GM12878 (cell line): ENCODE measurements around the gene TRAF7. TPM values are rescaled to one million over a fixed set of nuclear protein-coding genes. Genes with fewer than 3 reads are reported as not detected.

Experiments
- ATAC-seq: fragments of 200-7000 bp; cut with Tn5 transposase; 3 replicates; pipeline ENCODE4 v1.9.1; 2020; ENCODE audit warnings: mild to moderate bottlenecking, moderate library complexity
- BruUV-seq: library from RNA; stranded (reverse); fragments of 400-500 nt; replicated peaks from 2 replicates; lab custom pipeline; 2021; lab: Mats Ljungman, UMichigan
- CTCF ChIA-PET: fragments of 300-600 bp; sonication (Branson Sonifier 250); formaldehyde crosslinking; extraction: SDS; loops from one replicate; lab custom pipeline; 2021; ENCODE audit warnings: inconsistent platforms; lab: Yijun Ruan, JAX
- POLR2A ChIA-PET: fragments of 350-600 bp; formaldehyde crosslinking; extraction: SDS; loops from one replicate; lab custom pipeline; 2021; ENCODE audit warnings: inconsistent platforms; lab: Charles Lee
- RAD21 ChIA-PET: fragments of 300-600 bp; sonication (Branson Sonifier 250); formaldehyde crosslinking; loops from one replicate; lab custom pipeline; 2023; ENCODE audit warnings: antibody characterized with exemption; ENCODE audit not compliant: unreplicated experiment; lab: Charles Lee
- SMC1A ChIA-PET: fragments of 300-600 bp; sonication (Branson Sonifier 250); formaldehyde crosslinking; loops from one replicate; lab custom pipeline; 2023; ENCODE audit not compliant: unreplicated experiment, uncharacterized antibody; lab: Charles Lee
- DNase-seq: peaks from one replicate; pipeline ENCODE4 v3.0.0-alpha.2; 2011; ENCODE audit warnings: low read depth, low spot score
- FAIRE-seq: peaks from 3 replicates; lab custom pipeline; 2011; peaks lifted over from hg19 to GRCh38; lab: Jason Lieb, UNC
- H2AFZ ChIP-seq: 2 replicates; pipeline ENCODE4 v1.6.0; 2011; ENCODE audit warnings: low read depth, low read length, control low read depth; ENCODE audit not compliant: control insufficient read depth
- H3K27ac ChIP-seq: 2 replicates; pipeline ENCODE4 v1.5.1; 2011; ENCODE audit warnings: control low read depth; ENCODE audit not compliant: control insufficient read depth, insufficient read depth
- H3K27me3 ChIP-seq, 2 experiments: replicated peaks in 1 of 2; 2 replicates each; pipeline versions ENCODE4 v1.6.0 to v1.6.1; 2011; ENCODE audit warnings: low read length in 1 of 2; ENCODE audit not compliant: control insufficient read depth in 2 of 2, insufficient read depth in 2 of 2
- H3K36me3 ChIP-seq, 2 experiments: 2 replicates each; pipeline ENCODE4 v1.5.1; 2011; ENCODE audit warnings: low read length in 1 of 2; ENCODE audit not compliant: control insufficient read depth in 2 of 2, insufficient read depth in 2 of 2
- H3K4me1 ChIP-seq: 2 replicates; pipeline ENCODE4 v1.6.1; 2011; ENCODE audit warnings: mild to moderate bottlenecking, low read length, moderate library complexity, mixed read lengths; ENCODE audit not compliant: control insufficient read depth, insufficient read depth
- H3K4me2 ChIP-seq: 2 replicates; pipeline ENCODE4 v1.6.0; 2011; ENCODE audit warnings: control low read depth; ENCODE audit not compliant: control insufficient read depth, insufficient read depth
- H3K4me3 ChIP-seq: fragments of 200-600 bp; sonication (generic); 2 replicates; pipeline ENCODE4 v1.5.1; 2016
- H3K79me2 ChIP-seq: 2 replicates; pipeline ENCODE4 v1.6.0; 2011; ENCODE audit warnings: low read length; ENCODE audit not compliant: control insufficient read depth, insufficient read depth
- H3K9ac ChIP-seq: 2 replicates; pipeline ENCODE4 v1.8.0; 2011; ENCODE audit warnings: low read length, control low read depth, mixed read lengths; ENCODE audit not compliant: control insufficient read depth, insufficient read depth
- H3K9me3 ChIP-seq: replicated peaks from 3 replicates; pipeline ENCODE4 v1.5.1; 2011; ENCODE audit warnings: mild to moderate bottlenecking, low read length; ENCODE audit not compliant: control insufficient read depth, insufficient read depth
- H4K20me1 ChIP-seq: 2 replicates; pipeline ENCODE4 v1.6.0; 2011; ENCODE audit not compliant: control insufficient read depth, insufficient read depth
- CBFB ChIP-seq: IDR thresholded peaks from 2 replicates; pipeline ENCODE4 v1.6.1; 2016; ENCODE audit warnings: antibody characterized with exemption, low read depth
- CREM ChIP-seq: IDR thresholded peaks from 2 replicates; pipeline ENCODE4 v1.6.1; 2014; ENCODE audit warnings: antibody characterized with exemption, low read depth
- FOS ChIP-seq: IDR thresholded peaks from 3 replicates; pipeline ENCODE4 v1.6.1; 2011; ENCODE audit warnings: borderline replicate concordance; ENCODE audit not compliant: insufficient read length; ENCODE audit errors: extremely low read depth
- GATAD2B ChIP-seq: fragments of 450-650 bp; conservative IDR thresholded peaks from 2 replicates; pipeline ENCODE4 v1.6.1; 2017; ENCODE audit warnings: low read depth, mild to moderate bottlenecking, moderate library complexity
- HSF1 ChIP-seq: fragments of 150-350 bp; IDR thresholded peaks from 2 replicates; pipeline ENCODE4 v1.6.1; 2014; ENCODE audit warnings: mild to moderate bottlenecking, low read depth, low read length
- IKZF2 ChIP-seq, 2 experiments: fragments of 450-650 bp; IDR thresholded peaks; 2 replicates each; pipeline ENCODE4 v1.6.1; 2017; ENCODE audit warnings: mild to moderate bottlenecking in 2 of 2, moderate library complexity in 2 of 2
- KAT2A ChIP-seq: conservative IDR thresholded peaks from 2 replicates; pipeline ENCODE4 v1.6.1; 2011; ENCODE audit warnings: low read depth, low read length; ENCODE audit not compliant: control insufficient read depth
- NRF1 ChIP-seq: conservative IDR thresholded peaks from 2 replicates; pipeline ENCODE4 v1.6.1; 2011; ENCODE audit warnings: mild to moderate bottlenecking, low read depth, low read length, improper control_type of control experiment
- RUNX3 ChIP-seq: IDR thresholded peaks from 2 replicates; pipeline ENCODE4 v1.6.1; 2012; ENCODE audit warnings: low read length, inconsistent platforms
- TARDBP ChIP-seq: IDR thresholded peaks from 2 replicates; pipeline ENCODE4 v1.6.1; 2016; ENCODE audit warnings: borderline replicate concordance
- YY1 ChIP-seq: IDR thresholded peaks from 2 replicates; pipeline ENCODE4 v1.6.1; 2011; ENCODE audit warnings: low read depth, mild to moderate bottlenecking, low read length
- ZNF207 ChIP-seq: fragments of 450-650 bp; IDR thresholded peaks from 2 replicates; pipeline ENCODE4 v1.6.1; 2014; ENCODE audit warnings: antibody characterized with exemption, mild to moderate bottlenecking, borderline replicate concordance
- ZNF384 ChIP-seq: IDR thresholded peaks from 2 replicates; pipeline ENCODE4 v1.6.1; 2012; ENCODE audit warnings: low read depth, mild to moderate bottlenecking, low read length, improper control_type of control experiment, borderline replicate concordance
- WGBS: methylation state at CpG from one replicate; pipeline ENCODE4 v1.1.6; 2016; ENCODE audit warnings: low lambda C conversion rate; ENCODE audit not compliant: insufficient replicate concordance, insufficient coverage; ENCODE audit errors: missing lambda C conversion rate; 5-methylcytosine and 5-hydroxymethylcytosine counted together
- in situ Hi-C: fragments of 300-500 bp; cut with MboI; formaldehyde crosslinking; loops from 9 replicates; pipeline ENCODE4 v1.14.3; 2018; ENCODE audit warnings: mixed read lengths
- intact Hi-C: fragments of 100-400 bp; cut with micrococcal nuclease; formaldehyde crosslinking; loops from one replicate; pipeline ENCODE4 v1.14.2; 2022; ENCODE audit not compliant: unreplicated experiment
- polyA plus RNA-seq, 11 experiments: library from polyadenylated mRNA; depleted of rRNA in 4 of 11; unstranded in 6 of 11; stranded (reverse) in 5 of 11; fragments of >200 nt; fragmentation: Nextera tagmentation in 4 of 11; fragmentation: Illumina TruSeq in 1 of 11; extraction: Ambion mirVana in 4 of 11; extraction: Trizol in 1 of 11; gene quantifications; 1 replicate in 1 of 11; 2 replicates in 10 of 11; pipeline versions ENCODE4 v1.2.1 to v1.2.3, GENCODE V29; 2011 to 2016; ENCODE audit warnings: inconsistent platforms in 2 of 11, missing spikeins in 2 of 11, low read depth in 1 of 11
- total RNA-seq, 4 experiments: library from RNA; depleted of rRNA in 3 of 4; stranded (reverse); fragments of >200 nt in 3 of 4; fragmentation: Illumina TruSeq in 1 of 4; extraction: Trizol in 1 of 4; gene quantifications; 2 replicates each; pipeline versions ENCODE4 v1.2.1 to v1.2.3, GENCODE V29; 2013 to 2021

The TRAF7 gene
- total and polyA plus RNA-seq, 10 of the 15 experiments (the other 5 are each of a cell fraction or from before 2014, with no cell fraction given), result 0.61 to 87.0 (median 30.0) TPM

- TF ChIP-seq GATAD2B (no peak), IKZF2 (IDR thresholded peaks at IDR 0.05) (no peak), KAT2A (no peak), YY1 (no peak), ZNF207 (no peak), ZNF384 (no peak), FOS (no peak)
- TF ChIP-seq, all 136 proteins: peak for 0
These were observed 19.0 kb downstream of the TRAF7 start (continued) for GRCh38 chr16:2174396-2175131.

GRCh38 chr16:2175454-2175853 lies 19.9 kb downstream of the TRAF7 start:
- H3K4me2 ChIP-seq, result no peak overlapping the region
- WGBS, result 100% methylated on average over 9 of the region's 10 CpGs
- H3K27me3 ChIP-seq, result no peaks in the 10 kb centered on the region
- no peaks in the 10 kb centered on the region for H3K79me2 ChIP-seq
- ChIA-PET RAD21 (interaction anchor here (0.5 kb wide), 1 partner anchor 363 kb away, joined by 3 read pairs; no protein-coding TSS in a partner anchor), SMC1A (no interaction called here), CTCF (no interaction called here), POLR2A (no interaction called here)
- TF ChIP-seq YY1, result no peak
- TF ChIP-seq HSF1, result no peak
- TF ChIP-seq FOS, result no peak
- no peak for TF ChIP-seq RUNX3
- no peak for TF ChIP-seq TARDBP
- no peak for TF ChIP-seq CBFB
- no peak for TF ChIP-seq NRF1
- no peak for TF ChIP-seq CREM
- H2AFZ ChIP-seq, result no peak overlapping the region
- H3K4me3 ChIP-seq, result no peak overlapping the region
- H4K20me1 ChIP-seq, result no peaks in the 10 kb centered on the region
- BruUV-seq, result no TSS peak
- no peaks in the 10 kb centered on the region for H3K4me1 ChIP-seq
- no peak overlapping the region for H3K9ac ChIP-seq
- ATAC-seq (no peak), FAIRE-seq (no peak), DNase-seq (no peak)
- peaks cover 7 to 11% of the 10 kb centered on the region in 2 experiments; a peak in 3 of 4 replicates for H3K36me3 ChIP-seq
- H3K27ac ChIP-seq, result no peak overlapping the region
- in situ Hi-C loops, result no loop called here
- no peaks in the 10 kb centered on the region for H3K9me3 ChIP-seq
- intact Hi-C loops, result no loop called here
